HAP-1 (cell line): ENCODE measurements around the gene MLXIPL.
"Not testable (repeated sequence)": the region's sequence is repeated elsewhere in the genome, so short reads cannot be mapped to it uniquely, and the experiment has no call there.

Experiments used
- DNase-seq, 2 experiments: peaks; one replicate each; pipeline ENCODE4 v3.0.0-alpha.2; 2016 to 2020; ENCODE audit warnings: low spot score in 2 of 2
- H3K27me3 ChIP-seq: fragments of 250-450 bp; sonication (Bioruptor Pico); 2 replicates; pipeline ENCODE4 v1.5.1; 2020; ENCODE audit warnings: low read depth, mild to moderate bottlenecking, moderate library complexity
- H3K36me3 ChIP-seq: fragments of 250-450 bp; sonication (Bioruptor Pico); replicated peaks from 2 replicates; pipeline ENCODE4 v1.5.1; 2020; ENCODE audit warnings: mild to moderate bottlenecking
- H3K4me1 ChIP-seq: fragments of 250-450 bp; sonication (Bioruptor Pico); 2 replicates; pipeline ENCODE4 v1.5.1; 2020; ENCODE audit warnings: mild to moderate bottlenecking
- H3K4me3 ChIP-seq: fragments of 250-450 bp; sonication (Bioruptor Pico); 2 replicates; pipeline ENCODE4 v1.5.1; 2020; ENCODE audit warnings: mild to moderate bottlenecking, moderate library complexity
- H3K9me3 ChIP-seq: fragments of 250-450 bp; sonication (Bioruptor Pico); 2 replicates; pipeline ENCODE4 v1.5.1; 2020; ENCODE audit warnings: mild to moderate bottlenecking, moderate library complexity
- in situ Hi-C: fragments of 300-500 bp; cut with MboI; formaldehyde crosslinking; loops from 3 replicates; pipeline ENCODE4 v1.14.3; 2020; ENCODE audit warnings: low sequenced_read_pairs, inconsistent platforms, mixed read lengths

MLXIPL gene

GRCh38 chr7:73570977-73571376 lies 53.3 kb downstream of the MLXIPL start:
- no peaks in the 10 kb centered on the region for H3K27me3 ChIP-seq
- H3K36me3 ChIP-seq, result peaks cover 66% of the 10 kb centered on the region

DNA sequence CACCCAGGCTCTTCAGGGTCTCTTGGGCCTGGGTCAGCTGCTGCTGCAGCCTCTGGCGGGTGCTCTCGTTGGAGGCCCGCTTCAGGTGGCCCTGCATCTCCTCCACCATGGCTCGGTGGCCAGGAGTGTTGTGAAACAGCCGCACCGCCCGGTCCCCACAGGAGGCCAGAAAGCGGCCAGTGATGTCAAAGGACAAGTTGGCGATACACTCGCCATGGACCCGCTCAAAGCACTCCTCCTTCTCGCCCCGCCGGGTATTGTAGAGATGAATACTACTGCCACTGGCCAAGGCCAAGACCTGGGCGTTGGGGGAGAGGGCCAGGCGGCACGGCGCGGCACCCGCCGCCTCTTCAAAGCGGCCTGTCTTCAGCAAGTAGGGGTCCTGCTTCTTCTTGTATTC lies 53.8 kb downstream of the MLXIPL start:
- Histone ChIP-seq H3K4me3 (no peak overlapping the region), H3K36me3 (peaks cover 63% of the 10 kb centered on the region)

More at GRCh38 chr7:73570977-73571376, 53.3 kb downstream of the MLXIPL start:
- H3K9me3 ChIP-seq, result no peaks in the 10 kb centered on the region
- H3K4me3 ChIP-seq, result no peak overlapping the region
- in situ Hi-C loops, result no loop called here
- no peaks in the 10 kb centered on the region for H3K4me1 ChIP-seq
- DNase-seq, result no peak

DNA sequence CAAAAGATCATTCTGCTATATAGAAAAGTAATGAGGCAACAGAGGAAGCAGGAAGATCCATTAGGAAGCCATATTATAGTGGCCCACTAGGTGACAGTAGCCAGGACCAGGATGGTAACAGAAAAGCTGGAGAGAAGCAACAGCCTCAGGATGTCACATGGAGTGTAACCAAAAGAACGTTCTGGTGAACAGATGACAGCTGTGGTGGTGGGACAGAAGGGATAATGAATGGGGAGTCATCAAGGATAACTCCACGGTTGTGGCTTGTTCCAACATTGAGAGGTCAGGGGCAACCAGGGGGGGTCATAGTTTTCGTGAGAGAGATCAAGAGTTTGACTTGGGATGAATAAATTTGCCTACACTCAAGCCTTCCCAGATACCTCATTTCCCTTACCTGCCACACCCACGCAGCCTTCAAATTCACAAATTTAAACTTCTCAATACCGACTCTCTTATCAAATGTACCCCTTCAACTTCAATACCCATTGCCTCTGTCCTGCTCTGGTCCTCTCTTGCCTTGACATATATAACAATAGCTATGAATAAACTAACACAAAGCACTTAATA lies 55.2 kb downstream of the MLXIPL start:
- H3K9me3 ChIP-seq, result no peaks in the 10 kb centered on the region
- H3K27me3 ChIP-seq, result no peaks in the 10 kb centered on the region
- H3K4me1 ChIP-seq, result no peaks in the 10 kb centered on the region
- H3K36me3 ChIP-seq, result peaks cover 53% of the 10 kb centered on the region
- DNase-seq, result no peak
- in situ Hi-C loops, result no loop called here
- H3K4me3 ChIP-seq, result no peak overlapping the region

More for the DNA sequence above, 53.8 kb downstream of the MLXIPL start:
- no peaks in the 10 kb centered on the region for H3K27me3 ChIP-seq
- no peaks in the 10 kb centered on the region for H3K9me3 ChIP-seq
- H3K4me1 ChIP-seq, result no peaks in the 10 kb centered on the region
- in situ Hi-C loops, result no loop called here
- DNase-seq, result no peak

DNA sequence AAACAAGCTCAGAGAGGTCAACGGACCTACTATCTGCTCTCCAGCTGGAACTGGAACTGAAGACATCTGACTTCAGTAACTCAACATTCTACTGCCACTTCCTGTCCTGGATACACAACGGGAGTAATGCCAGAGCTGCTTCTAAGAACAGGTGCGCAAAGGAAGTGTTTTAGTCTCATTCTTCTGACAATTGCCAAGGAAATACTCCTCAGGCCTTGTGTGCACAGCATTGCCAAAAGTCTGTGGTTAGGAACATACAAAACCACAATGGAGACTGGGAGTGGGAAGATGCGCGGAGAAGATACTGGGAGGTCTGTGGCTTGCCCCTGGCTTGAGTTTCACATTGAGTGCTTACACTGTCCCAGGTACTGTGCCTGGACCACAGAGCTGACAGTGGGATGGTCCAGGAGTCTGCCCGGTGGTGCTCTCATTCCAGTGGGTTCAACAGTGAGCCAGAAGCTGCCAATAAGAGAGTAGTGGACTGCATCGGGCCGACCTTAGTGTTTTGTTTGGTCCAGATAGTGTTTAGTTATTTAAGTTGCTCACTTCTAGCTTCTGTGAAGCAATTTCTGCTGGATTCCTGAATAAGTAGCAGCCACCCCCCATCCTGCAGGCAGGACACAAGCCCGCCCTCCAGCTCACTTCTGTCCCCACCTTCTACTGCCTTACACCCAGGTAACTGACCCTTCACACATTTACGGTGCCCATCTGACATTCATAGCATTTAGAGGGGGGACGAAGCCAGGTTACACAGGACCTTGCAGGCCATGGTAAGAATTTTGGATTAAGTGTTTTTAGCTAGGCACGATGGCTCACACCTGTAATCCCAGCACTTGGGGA lies 56.3 kb downstream of the MLXIPL start:
- H3K27me3 ChIP-seq, result no peaks in the 10 kb centered on the region
- in situ Hi-C loops, result no loop called here
- no peak for DNase-seq
- no peak overlapping the region for H3K4me3 ChIP-seq
- H3K4me1 ChIP-seq, result no peaks in the 10 kb centered on the region
- H3K36me3 ChIP-seq, result peaks cover 43% of the 10 kb centered on the region
- no peaks in the 10 kb centered on the region for H3K9me3 ChIP-seq

DNA sequence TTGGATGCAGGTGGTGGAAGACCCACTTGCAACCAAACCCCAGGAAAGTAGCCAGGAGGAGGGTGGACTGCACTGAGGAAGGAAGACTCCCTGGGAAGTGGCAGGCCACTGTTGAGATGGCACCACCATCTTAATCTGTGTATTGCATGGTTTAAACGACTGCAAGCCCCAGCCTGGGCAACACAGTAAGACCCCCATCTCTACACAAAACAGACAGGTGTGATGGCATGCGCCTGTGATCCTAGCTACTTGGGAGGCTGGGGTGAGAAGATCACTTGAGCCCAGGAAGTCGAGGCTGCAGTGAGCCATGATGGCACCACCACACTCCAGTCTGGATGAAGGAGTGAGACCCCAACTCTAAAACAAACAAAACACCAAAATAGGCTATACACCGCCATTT lies 57.2 kb downstream of the MLXIPL start:
- Histone ChIP-seq H3K36me3 (peaks cover 33% of the 10 kb centered on the region), H3K4me3 (no peak overlapping the region), H3K27me3 (no peaks in the 10 kb centered on the region), H3K4me1 (no peaks in the 10 kb centered on the region), H3K9me3 (no peaks in the 10 kb centered on the region)
- no peak for DNase-seq
- in situ Hi-C loops, result no loop called here

DNA sequence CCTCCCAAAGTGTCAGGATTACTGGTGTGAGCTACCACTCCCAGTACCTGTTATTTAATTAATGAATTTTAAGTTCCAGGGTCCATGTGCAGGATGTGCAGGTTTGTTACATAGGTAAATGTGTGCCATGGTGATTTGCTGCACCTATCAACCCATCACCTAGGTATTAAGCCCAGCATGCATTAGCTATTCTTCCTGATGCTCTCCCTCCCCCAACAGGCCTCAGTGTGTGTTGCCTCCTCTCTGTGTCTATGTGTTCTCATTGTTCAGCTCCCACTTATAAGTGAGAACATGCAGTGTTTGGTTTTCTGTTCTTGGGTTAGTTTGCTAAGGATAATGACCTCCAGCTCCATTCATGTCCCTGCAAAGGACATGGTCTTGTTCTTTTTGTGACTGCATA lies 57.9 kb downstream of the MLXIPL start:
- H3K4me3 ChIP-seq, H3K9me3 ChIP-seq, H3K4me1 ChIP-seq, H3K27me3 ChIP-seq, in situ Hi-C loops, DNase-seq: not testable (repeated sequence)
- H3K36me3 ChIP-seq, result peaks cover 26% of the 10 kb centered on the region

GRCh38 chr7:73565675-73566340 lies 58.5 kb downstream of the MLXIPL start:
- H3K4me3 ChIP-seq, result no peak overlapping the region
- no peaks in the 10 kb centered on the region for H3K4me1 ChIP-seq
- H3K27me3 ChIP-seq, result no peaks in the 10 kb centered on the region
- in situ Hi-C loops, result no loop called here
- peaks cover 20% of the 10 kb centered on the region for H3K36me3 ChIP-seq
- H3K9me3 ChIP-seq, result no peaks in the 10 kb centered on the region
- no peak for DNase-seq

DNA sequence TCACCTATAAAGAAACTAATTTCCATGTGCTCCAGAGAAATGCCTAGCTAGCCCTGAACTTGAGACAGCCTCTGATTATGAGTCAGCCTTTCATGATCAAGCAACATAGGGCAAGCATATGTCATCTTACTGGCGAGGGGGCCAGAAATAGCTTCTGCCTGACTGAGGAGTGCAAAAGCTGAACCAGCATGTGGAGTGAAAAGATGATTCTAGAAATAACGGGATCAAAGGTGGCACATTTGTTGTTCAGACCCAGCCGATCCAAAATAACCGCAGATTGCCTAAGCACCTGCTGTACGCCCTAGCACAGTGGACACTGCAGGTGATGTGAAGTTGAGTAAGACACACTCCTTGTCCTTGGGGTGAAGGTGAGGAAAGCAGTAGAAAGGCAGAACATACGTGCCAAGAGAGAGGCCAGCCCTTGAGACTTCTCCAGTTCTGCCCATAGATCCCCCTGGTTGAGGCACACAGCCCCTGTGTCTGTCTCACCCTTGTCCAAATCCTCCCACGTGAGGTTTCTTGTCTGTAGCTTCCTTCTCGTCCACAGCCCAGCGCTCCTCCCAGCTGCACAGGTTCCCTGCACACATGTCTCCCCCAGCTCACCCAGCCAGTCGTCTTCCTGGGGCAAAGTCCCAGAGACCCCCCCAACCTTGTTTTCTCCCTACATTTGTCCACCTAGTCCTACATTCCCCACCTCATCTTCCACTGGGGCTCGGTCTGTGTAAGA lies 64.0 kb downstream of the MLXIPL start:
- Histone ChIP-seq H3K36me3 (no peaks in the 10 kb centered on the region), H3K9me3 (0 out of 2 replicates have a peak, but pooled peaks cover 2% of the 10 kb centered on the region), H3K27me3 (no peaks in the 10 kb centered on the region), H3K4me3 (no peak overlapping the region), H3K4me1 (peaks cover 9% of the 10 kb centered on the region)
- no peak for DNase-seq
- in situ Hi-C loops, result no loop called here

DNA sequence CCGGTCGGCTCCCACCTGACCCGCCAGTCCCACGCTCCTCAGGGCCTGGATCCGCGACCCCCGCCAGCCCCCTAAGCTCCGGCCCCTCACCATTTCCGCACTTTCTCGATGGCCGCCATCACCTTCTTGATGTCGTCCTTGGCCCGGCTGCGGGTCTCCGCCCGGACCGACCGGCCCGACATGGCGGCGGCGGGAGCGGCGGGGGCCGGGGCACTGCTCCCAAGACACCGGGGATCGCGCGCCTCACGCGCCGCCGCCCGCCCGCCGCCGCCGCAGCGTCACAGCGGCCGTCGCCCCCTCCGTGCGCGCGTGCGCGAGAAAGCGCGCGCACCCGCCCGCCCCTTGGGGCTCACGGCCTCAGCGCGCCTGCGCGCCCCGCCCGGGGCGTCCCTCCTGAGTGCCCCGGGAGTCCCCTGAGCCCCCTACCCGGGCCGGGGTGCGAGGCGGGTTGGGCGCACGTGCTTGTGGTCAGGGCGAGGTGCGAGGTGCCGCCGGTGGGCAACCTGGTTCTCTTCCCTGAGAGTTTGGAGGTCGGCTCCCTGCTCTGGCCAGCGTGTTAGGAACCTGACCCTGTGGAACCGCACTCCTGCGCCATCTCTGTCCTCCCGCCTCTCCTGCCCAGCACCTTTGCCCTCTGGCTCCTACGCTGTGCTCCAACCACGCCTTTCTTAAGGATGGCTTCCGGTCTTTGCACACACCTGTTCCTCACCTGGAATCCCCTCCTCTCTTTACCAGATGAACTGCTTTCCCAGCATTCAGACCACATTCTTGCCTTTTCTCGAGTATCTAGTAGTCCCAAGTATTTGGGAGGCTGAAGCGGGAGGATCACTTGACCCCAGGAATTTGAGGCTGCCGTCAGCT lies 66.7 kb downstream of the MLXIPL start, which contains the start of gene BCL7B:
TSS of gene BCL7B (minus strand) at position 294 of the 861 bp plus-strand sequence. CDS start at position 182, 112 bp downstream.
- Histone ChIP-seq H3K4me3 (peak within 1 kb of the TSS; percentile 61), H3K4me1 (peaks cover 9% of the 10 kb centered on the region), H3K36me3 (no peaks in the 10 kb centered on the region; the same call in 1 of the 2 replicates), H3K27me3 (no peaks in the 10 kb centered on the region), H3K9me3 (0 out of 2 replicates have a peak, but pooled peaks cover 2% of the 10 kb centered on the region)
- in situ Hi-C loops, result no loop called here
- DNase-seq, result peak in 1 of 2 experiments; percentile 66

- Histone ChIP-seq H3K4me3 (peak overlapping the region; percentile 61), H3K36me3 (no peaks in the 10 kb centered on the region; the same call in 1 of the 2 replicates), H3K9me3 (0 out of 2 replicates have a peak, but pooled peaks cover 2% of the 10 kb centered on the region), H3K27me3 (no peaks in the 10 kb centered on the region), H3K4me1 (peaks cover 9% of the 10 kb centered on the region)
- DNase-seq, result peak; percentile 94 to 95
- in situ Hi-C loops, result no loop called here
These were observed 67.3 kb downstream of the MLXIPL start for GRCh38 chr7:73557108-73557396.

- H3K4me1 ChIP-seq, result peaks cover 9% of the 10 kb centered on the region
These were observed 67.9 kb downstream of the MLXIPL start for GRCh38 chr7:73556208-73557107.

GRCh38 chr7:73555411-73555982 lies 68.8 kb downstream of the MLXIPL start:
- H3K4me3 ChIP-seq, result peak overlapping the region; percentile 61; the same call in 1 of the 2 replicates
- H3K9me3 ChIP-seq, result 0 out of 2 replicates have a peak, but pooled peaks cover 2% of the 10 kb centered on the region
- in situ Hi-C loops, result no loop called here
- no peaks in the 10 kb centered on the region for H3K27me3 ChIP-seq
- no peak for DNase-seq
- peaks cover 9% of the 10 kb centered on the region for H3K4me1 ChIP-seq
- peaks cover 11% of the 10 kb centered on the region for H3K36me3 ChIP-seq

More at GRCh38 chr7:73556208-73557107, 67.9 kb downstream of the MLXIPL start:
- no peak for DNase-seq
- Histone ChIP-seq H3K27me3 (no peaks in the 10 kb centered on the region), H3K9me3 (0 out of 2 replicates have a peak, but pooled peaks cover 2% of the 10 kb centered on the region), H3K4me3 (peak overlapping the region; percentile 61), H3K36me3 (peaks cover 3% of the 10 kb centered on the region)
- in situ Hi-C loops, result no loop called here
